ENCODE data around the gene FKRP.
"Not testable (repeated sequence)": the region's sequence is repeated elsewhere in the genome, so short reads cannot be mapped to it uniquely, and the experiment has no call there.

The FKRP gene

GRCh38 chr19:46745521-46746280 lies at the start of gene FKRP:
TSS of gene FKRP (plus strand) at chr19:46746057. CDS start at chr19:46755451, 9,394 bp downstream.
- no peak for DNase-seq (ENCODE audit: low read depth)

- DNase-seq (ENCODE audit: low read depth): no peak
Observed at GRCh38 chr19:46696866-46697203, 49.0 kb upstream of the FKRP start.

- DNase-seq (ENCODE audit: low read depth): no peak
Observed at GRCh38 chr19:46697204-46697960, 48.5 kb upstream of the FKRP start.

- DNase-seq (ENCODE audit: low read depth): no peak
Observed at GRCh38 chr19:46698395-46699321, 47.2 kb upstream of the FKRP start.

- DNase-seq (ENCODE audit: low read depth): no peak
Observed at GRCh38 chr19:46700704-46701103, 45.2 kb upstream of the FKRP start.

- DNase-seq (ENCODE audit: low read depth): peak; percentile 76
Observed at GRCh38 chr19:46704379-46705076, 41.3 kb upstream of the FKRP start.

GRCh38 chr19:46710687-46711086 lies 35.2 kb upstream of the FKRP start:
- no peak for DNase-seq (ENCODE audit: low read depth)

- DNase-seq (ENCODE audit: low read depth): not testable (repeated sequence)
Observed at GRCh38 chr19:46712768-46713338, 33.0 kb upstream of the FKRP start.

GRCh38 chr19:46713781-46714443 lies 31.9 kb upstream of the FKRP start:
- DNase-seq (ENCODE audit: low read depth): peak; percentile 70

- peak; percentile 64 for DNase-seq (ENCODE audit: low read depth)
Observed at GRCh38 chr19:46714444-46715106, 31.3 kb upstream of the FKRP start.

- no peak for DNase-seq (ENCODE audit: low read depth)
Observed at GRCh38 chr19:46715620-46715974, 30.3 kb upstream of the FKRP start.

- no peak for DNase-seq (ENCODE audit: low read depth)
Observed at GRCh38 chr19:46715975-46716671, 29.7 kb upstream of the FKRP start.

GRCh38 chr19:46716672-46717033 lies 29.2 kb upstream of the FKRP start:
- no peak for DNase-seq (ENCODE audit: low read depth)

GRCh38 chr19:46717034-46717715 lies 28.7 kb upstream of the FKRP start, which contains the start of gene PRKD2:
TSS of gene PRKD2 (minus strand) at chr19:46717114. CDS start at chr19:46716370, 744 bp downstream.
- peak; percentile 82 for DNase-seq (ENCODE audit: low read depth)

GRCh38 chr19:46717716-46718143 lies 28.1 kb upstream of the FKRP start:
- no peak for DNase-seq (ENCODE audit: low read depth)

- DNase-seq (ENCODE audit: low read depth): no peak
Observed at GRCh38 chr19:46718157-46718933, 27.5 kb upstream of the FKRP start.

- DNase-seq (ENCODE audit: low read depth): no peak
Observed at GRCh38 chr19:46718934-46719622, 26.8 kb upstream of the FKRP start.

All from stimulated activated CD4-positive, alpha-beta T cell treated with anti-CD3 and anti-CD28 coated beads, Interleukin-2, amount 100 ng/mL, for 4 hours (primary cell).